Parathyroid adenoma (tissue), 2 donors: ENCODE results near the gene LINS1.

ENCODE experiments used
- H2AFZ ChIP-seq: fragments of 300-600 bp; sonication (generic); one replicate; pipeline ENCODE4 v1.7.0; 2017; ENCODE audit warnings: antibody characterized with exemption, mild to moderate bottlenecking
- H3K27ac ChIP-seq: fragments of 300-600 bp; sonication (generic); one replicate; pipeline ENCODE4 v1.7.0; 2017
- H3K27me3 ChIP-seq: fragments of 300-600 bp; sonication (generic); one replicate; pipeline ENCODE4 v1.7.0; 2017; ENCODE audit warnings: low read length; ENCODE audit not compliant: control insufficient read depth, insufficient read depth
- H3K36me3 ChIP-seq: fragments of 300-600 bp; sonication (generic); one replicate; pipeline ENCODE4 v1.7.0; 2017; ENCODE audit warnings: low read length; ENCODE audit not compliant: control insufficient read depth, insufficient read depth
- H3K4me1 ChIP-seq: fragments of 300-600 bp; sonication (generic); one replicate; pipeline ENCODE4 v1.7.0; 2017; ENCODE audit warnings: control low read depth
- H3K4me2 ChIP-seq: fragments of 300-600 bp; sonication (generic); one replicate; pipeline ENCODE4 v1.7.0; 2017; ENCODE audit warnings: low read length
- H3K4me3 ChIP-seq: fragments of 300-600 bp; sonication (generic); one replicate; pipeline ENCODE4 v1.7.0; 2017; ENCODE audit warnings: low read depth, low read length
- H3K79me2 ChIP-seq: fragments of 300-600 bp; sonication (generic); one replicate; pipeline ENCODE4 v1.7.0; 2017; ENCODE audit warnings: control low read depth
- H3K9ac ChIP-seq: fragments of 300-600 bp; sonication (generic); one replicate; pipeline ENCODE4 v1.7.0; 2017; ENCODE audit warnings: mild to moderate bottlenecking
- H3K9me3 ChIP-seq: fragments of 300-600 bp; sonication (generic); one replicate; pipeline ENCODE4 v1.7.0; 2017; ENCODE audit warnings: low read length; ENCODE audit not compliant: control insufficient read depth
- CTCF ChIP-seq: fragments of 300-600 bp; sonication (generic); IDR thresholded peaks from one replicate; pipeline ENCODE4 v1.7.0; 2017; ENCODE audit warnings: antibody characterized with exemption, mild to moderate bottlenecking
- donor health status: primary hyperparathyroidism.

Gene LINS1

GRCh38 chr15:100635406-100636071 lies 33.6 kb upstream of the LINS1 start:
- no peaks in the 10 kb centered on the region for H3K4me1 ChIP-seq
- no peak overlapping the region for H2AFZ ChIP-seq
- no peaks in the 10 kb centered on the region for H3K27me3 ChIP-seq
- no peak overlapping the region for H3K9ac ChIP-seq
- H3K4me2 ChIP-seq: no peak overlapping the region
- no peak overlapping the region for H3K27ac ChIP-seq
- no peaks in the 10 kb centered on the region for H3K36me3 ChIP-seq
- H3K79me2 ChIP-seq: peaks cover 28% of the 10 kb centered on the region
- H3K4me3 ChIP-seq: no peak overlapping the region
- no peaks in the 10 kb centered on the region for H3K9me3 ChIP-seq
- TF ChIP-seq CTCF: no peak

- Histone ChIP-seq H3K4me2 (no peak overlapping the region), H3K9me3 (no peaks in the 10 kb centered on the region), H2AFZ (no peak overlapping the region), H3K79me2 (peaks cover 30% of the 10 kb centered on the region), H3K27me3 (no peaks in the 10 kb centered on the region), H3K36me3 (no peaks in the 10 kb centered on the region), H3K27ac (no peak overlapping the region), H3K4me3 (no peak overlapping the region), H3K4me1 (no peaks in the 10 kb centered on the region), H3K9ac (no peak overlapping the region)
- TF ChIP-seq CTCF: no peak
Measured at GRCh38 chr15:100633763-100634075, 31.7 kb upstream of the LINS1 start.

- H3K27ac ChIP-seq: no peak overlapping the region
- no peaks in the 10 kb centered on the region for H3K9me3 ChIP-seq
- no peaks in the 10 kb centered on the region for H3K27me3 ChIP-seq
- H3K79me2 ChIP-seq: peaks cover 30% of the 10 kb centered on the region
- no peak overlapping the region for H3K4me2 ChIP-seq
- H3K36me3 ChIP-seq: no peaks in the 10 kb centered on the region
- TF ChIP-seq CTCF: no peak
- H3K4me1 ChIP-seq: no peaks in the 10 kb centered on the region
- no peak overlapping the region for H2AFZ ChIP-seq
- H3K9ac ChIP-seq: no peak overlapping the region
- no peak overlapping the region for H3K4me3 ChIP-seq
Measured at GRCh38 chr15:100631831-100632230, 29.8 kb upstream of the LINS1 start.

GRCh38 chr15:100628746-100629145 lies 26.8 kb upstream of the LINS1 start:
- no peak overlapping the region for H3K27ac ChIP-seq
- no peaks in the 10 kb centered on the region for H3K9me3 ChIP-seq
- H3K4me3 ChIP-seq: no peak overlapping the region
- H2AFZ ChIP-seq: no peak overlapping the region
- peaks cover 26% of the 10 kb centered on the region for H3K79me2 ChIP-seq
- TF ChIP-seq CTCF: no peak
- H3K9ac ChIP-seq: no peak overlapping the region
- H3K27me3 ChIP-seq: no peaks in the 10 kb centered on the region
- no peaks in the 10 kb centered on the region for H3K36me3 ChIP-seq
- no peaks in the 10 kb centered on the region for H3K4me1 ChIP-seq
- no peak overlapping the region for H3K4me2 ChIP-seq

- Histone ChIP-seq H2AFZ (no peak overlapping the region), H3K27ac (no peak overlapping the region)
Measured at GRCh38 chr15:100627789-100628395, 25.9 kb upstream of the LINS1 start.

More at GRCh38 chr15:100627789-100628395, 25.9 kb upstream of the LINS1 start:
- Histone ChIP-seq H3K36me3 (no peaks in the 10 kb centered on the region), H3K9ac (no peak overlapping the region), H3K79me2 (peaks cover 18% of the 10 kb centered on the region), H3K27me3 (no peaks in the 10 kb centered on the region), H3K4me3 (no peak overlapping the region), H3K9me3 (no peaks in the 10 kb centered on the region), H3K4me2 (no peak overlapping the region), H3K4me1 (no peaks in the 10 kb centered on the region)
- TF ChIP-seq CTCF: peak; percentile 56
